Loucy (cell line): ENCODE results near the gene MCM5.
"Not testable (repeated sequence)": the region's sequence is repeated elsewhere in the genome, so short reads cannot be mapped to it uniquely, and the experiment has no call there.

Source experiments
- H2AFZ ChIP-seq: fragments of 200-600 bp; sonication (generic); 2 replicates; pipeline ENCODE4 v1.6.0; 2016; ENCODE audit warnings: antibody characterized with exemption, mild to moderate bottlenecking, low read length, moderate library complexity
- H3F3A ChIP-seq: fragments of 200-600 bp; 2 replicates; pipeline ENCODE4 v1.6.0; 2016; ENCODE audit warnings: antibody characterized with exemption, low read depth, mild to moderate bottlenecking
- H3K27me3 ChIP-seq: fragments of 200-600 bp; sonication (generic); 2 replicates; pipeline ENCODE4 v1.6.1; 2014; ENCODE audit warnings: low read length, mild to moderate bottlenecking; ENCODE audit not compliant: insufficient read depth, poor library complexity, severe bottlenecking
- H3K36me3 ChIP-seq: fragments of 200-600 bp; sonication (generic); 2 replicates; pipeline ENCODE4 v1.6.1; 2016; ENCODE audit warnings: low read length; ENCODE audit not compliant: insufficient read depth
- H3K4me1 ChIP-seq: fragments of 200-600 bp; sonication (generic); 2 replicates; pipeline ENCODE4 v1.5.1; 2014; ENCODE audit warnings: low read length, mild to moderate bottlenecking; ENCODE audit not compliant: insufficient read depth, poor library complexity, severe bottlenecking
- H3K4me2 ChIP-seq: fragments of 200-600 bp; sonication (generic); 2 replicates; pipeline ENCODE4 v1.6.0; 2014; ENCODE audit warnings: antibody characterized with exemption, low read length, low read depth, mild to moderate bottlenecking; ENCODE audit not compliant: poor library complexity, severe bottlenecking
- H3K4me3 ChIP-seq: fragments of 200-600 bp; sonication (generic); 2 replicates; pipeline ENCODE4 v1.5.1; 2014; ENCODE audit warnings: low read length, mild to moderate bottlenecking, mixed read lengths; ENCODE audit not compliant: poor library complexity, severe bottlenecking
- H3K79me2 ChIP-seq: fragments of 200-600 bp; sonication (generic); 2 replicates; pipeline ENCODE4 v1.6.1; 2014; ENCODE audit warnings: low read length; ENCODE audit not compliant: insufficient read depth
- H3K9ac ChIP-seq: fragments of 200-600 bp; sonication (generic); 2 replicates; pipeline ENCODE4 v1.6.0; 2014; ENCODE audit warnings: mild to moderate bottlenecking, low read depth, low read length, moderate library complexity; ENCODE audit not compliant: poor library complexity, severe bottlenecking
- H3K9me2 ChIP-seq: fragments of 200-600 bp; sonication (generic); replicated peaks from 2 replicates; pipeline ENCODE4 v1.6.1; 2016; ENCODE audit warnings: low read depth, low read length, mixed read lengths
- H3K9me3 ChIP-seq: fragments of 200-600 bp; sonication (generic); 2 replicates; pipeline ENCODE4 v1.6.1; 2014; ENCODE audit warnings: mild to moderate bottlenecking, antibody characterized with exemption, low read length, low read depth; ENCODE audit not compliant: insufficient read depth
- H4K20me1 ChIP-seq: fragments of 200-600 bp; sonication (generic); 2 replicates; pipeline ENCODE4 v1.6.0; 2014; ENCODE audit warnings: antibody characterized with exemption, low read length, mild to moderate bottlenecking; ENCODE audit not compliant: insufficient read depth, poor library complexity, severe bottlenecking
- EZH2phosphoT487 ChIP-seq: fragments of 200-600 bp; IDR thresholded peaks from 2 replicates; pipeline ENCODE4 v1.6.1; 2018; ENCODE audit warnings: antibody characterized with exemption, mild to moderate bottlenecking, moderate library complexity, borderline replicate concordance
- TF ChIP-seq, protein P1 (sequence below): fragments of 200-600 bp; sonication (generic); conservative IDR thresholded peaks from 2 replicates; pipeline ENCODE4 v1.5.1; 2014; ENCODE audit warnings: mild to moderate bottlenecking, antibody characterized with exemption, low read length

The MCM5 gene

GRCh38 chr22:35467681-35468434 is 67.9 kb downstream of the MCM5 start:
- Histone ChIP-seq H3K36me3 (no peaks in the 10 kb centered on the region), H3K27me3 (no peaks in the 10 kb centered on the region), H3K4me1 (no peaks in the 10 kb centered on the region), H3K9me3 (peaks cover 10% of the 10 kb centered on the region; the same call in 1 of the 2 replicates), H4K20me1 (no peaks in the 10 kb centered on the region), H3K4me3 (no peak overlapping the region), H3K9me2 (no peaks in the 10 kb centered on the region), H3K79me2 (no peaks in the 10 kb centered on the region), H2AFZ (no peak overlapping the region), H3K9ac (no peak overlapping the region), H3F3A (no peaks in the 10 kb centered on the region), H3K4me2 (no peak overlapping the region)
- TF ChIP-seq, protein P1, sequence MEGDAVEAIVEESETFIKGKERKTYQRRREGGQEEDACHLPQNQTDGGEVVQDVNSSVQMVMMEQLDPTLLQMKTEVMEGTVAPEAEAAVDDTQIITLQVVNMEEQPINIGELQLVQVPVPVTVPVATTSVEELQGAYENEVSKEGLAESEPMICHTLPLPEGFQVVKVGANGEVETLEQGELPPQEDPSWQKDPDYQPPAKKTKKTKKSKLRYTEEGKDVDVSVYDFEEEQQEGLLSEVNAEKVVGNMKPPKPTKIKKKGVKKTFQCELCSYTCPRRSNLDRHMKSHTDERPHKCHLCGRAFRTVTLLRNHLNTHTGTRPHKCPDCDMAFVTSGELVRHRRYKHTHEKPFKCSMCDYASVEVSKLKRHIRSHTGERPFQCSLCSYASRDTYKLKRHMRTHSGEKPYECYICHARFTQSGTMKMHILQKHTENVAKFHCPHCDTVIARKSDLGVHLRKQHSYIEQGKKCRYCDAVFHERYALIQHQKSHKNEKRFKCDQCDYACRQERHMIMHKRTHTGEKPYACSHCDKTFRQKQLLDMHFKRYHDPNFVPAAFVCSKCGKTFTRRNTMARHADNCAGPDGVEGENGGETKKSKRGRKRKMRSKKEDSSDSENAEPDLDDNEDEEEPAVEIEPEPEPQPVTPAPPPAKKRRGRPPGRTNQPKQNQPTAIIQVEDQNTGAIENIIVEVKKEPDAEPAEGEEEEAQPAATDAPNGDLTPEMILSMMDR, result no peak
- no peak for TF ChIP-seq EZH2phosphoT487

DNA sequence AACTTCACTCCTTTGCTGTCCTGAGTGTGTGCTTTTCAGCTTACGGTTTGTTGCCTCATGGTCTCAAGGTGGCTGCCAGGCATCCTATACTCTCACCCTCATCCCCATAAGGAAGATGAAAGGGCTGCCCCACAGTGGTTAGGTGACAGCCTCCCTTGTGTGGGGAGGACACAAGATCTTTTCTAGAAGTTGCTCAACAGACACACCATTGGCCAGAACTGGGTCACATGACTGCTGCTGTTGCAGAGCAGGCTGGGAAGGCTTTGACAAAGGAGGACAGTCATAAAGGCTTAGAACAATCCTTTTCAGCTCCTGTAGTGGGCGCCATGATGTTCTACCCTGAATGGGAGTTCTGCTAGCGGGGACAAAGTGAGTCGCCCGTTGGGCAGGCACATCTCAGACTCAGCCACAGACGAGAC is 71.0 kb downstream of the MCM5 start:
- H3F3A ChIP-seq, result no peaks in the 10 kb centered on the region
- H3K79me2 ChIP-seq, result no peaks in the 10 kb centered on the region
- H3K4me2 ChIP-seq, result no peak overlapping the region
- no peak overlapping the region for H3K9ac ChIP-seq
- H3K36me3 ChIP-seq, result no peaks in the 10 kb centered on the region
- no peaks in the 10 kb centered on the region for H4K20me1 ChIP-seq
- H3K9me2 ChIP-seq, result no peaks in the 10 kb centered on the region
- peaks cover 10% of the 10 kb centered on the region; the same call in 1 of the 2 replicates for H3K9me3 ChIP-seq
- TF ChIP-seq EZH2phosphoT487, result no peak
- TF ChIP-seq, protein P1, result no peak
- no peaks in the 10 kb centered on the region for H3K27me3 ChIP-seq
- H2AFZ ChIP-seq, result no peak overlapping the region
- peaks cover 4% of the 10 kb centered on the region for H3K4me1 ChIP-seq
- H3K4me3 ChIP-seq, result no peak overlapping the region

DNA sequence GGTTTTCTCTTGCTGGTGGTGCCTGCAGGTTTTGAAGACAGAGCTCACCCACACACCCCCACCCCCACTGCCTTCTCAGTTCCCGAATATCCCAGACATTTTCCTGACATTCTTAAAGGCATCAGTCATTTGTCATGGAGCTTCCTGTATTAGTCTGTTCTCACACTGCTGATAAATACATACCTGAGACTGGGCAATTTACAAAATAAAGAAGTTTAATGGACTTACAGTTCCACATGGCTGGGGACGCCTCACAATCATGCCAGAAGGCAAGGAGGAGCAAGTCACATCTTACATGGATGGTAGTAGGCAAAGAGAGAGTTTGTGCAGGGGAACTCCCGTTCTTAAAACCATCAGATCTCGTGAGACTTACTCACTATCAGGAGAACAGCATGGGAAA is 71.6 kb downstream of the MCM5 start:
- not testable (repeated sequence) for H4K20me1 ChIP-seq, H3K9ac ChIP-seq, H3K9me2 ChIP-seq, H3K4me2 ChIP-seq, H3K4me1 ChIP-seq, H3K79me2 ChIP-seq, H3K9me3 ChIP-seq, H2AFZ ChIP-seq, H3K4me3 ChIP-seq, H3K27me3 ChIP-seq, H3F3A ChIP-seq, H3K36me3 ChIP-seq

- H3K4me3 ChIP-seq, result no peak overlapping the region
- H2AFZ ChIP-seq, result no peak overlapping the region
- no peaks in the 10 kb centered on the region for H4K20me1 ChIP-seq
- no peaks in the 10 kb centered on the region for H3K36me3 ChIP-seq
- no peaks in the 10 kb centered on the region for H3K79me2 ChIP-seq
- H3K9me2 ChIP-seq, result no peaks in the 10 kb centered on the region
- H3F3A ChIP-seq, result no peaks in the 10 kb centered on the region
- TF ChIP-seq, protein P1, result no peak
- no peak for TF ChIP-seq EZH2phosphoT487
- peaks cover 10% of the 10 kb centered on the region; the same call in 1 of the 2 replicates for H3K9me3 ChIP-seq
- H3K4me2 ChIP-seq, result no peak overlapping the region
- H3K4me1 ChIP-seq, result peaks cover 4% of the 10 kb centered on the region
- H3K27me3 ChIP-seq, result no peaks in the 10 kb centered on the region
- H3K9ac ChIP-seq, result no peak overlapping the region
These were observed 72.5 kb downstream of the MCM5 start for GRCh38 chr22:35472488-35472887.
